GM04504 (cell line): ENCODE measurements around the gene SLC49A3.
A peak's percentile ranks its signal among the peaks of the same experiment; 100 is the strongest.
"Not testable (repeated sequence)": the region's sequence is repeated elsewhere in the genome, so short reads cannot be mapped to it uniquely, and the experiment has no call there.

Experiments
- DNase-seq: peaks from one replicate; pipeline ENCODE4 v3.0.0-alpha.2; 2012; ENCODE audit warnings: low read depth

SLC49A3 gene

DNA sequence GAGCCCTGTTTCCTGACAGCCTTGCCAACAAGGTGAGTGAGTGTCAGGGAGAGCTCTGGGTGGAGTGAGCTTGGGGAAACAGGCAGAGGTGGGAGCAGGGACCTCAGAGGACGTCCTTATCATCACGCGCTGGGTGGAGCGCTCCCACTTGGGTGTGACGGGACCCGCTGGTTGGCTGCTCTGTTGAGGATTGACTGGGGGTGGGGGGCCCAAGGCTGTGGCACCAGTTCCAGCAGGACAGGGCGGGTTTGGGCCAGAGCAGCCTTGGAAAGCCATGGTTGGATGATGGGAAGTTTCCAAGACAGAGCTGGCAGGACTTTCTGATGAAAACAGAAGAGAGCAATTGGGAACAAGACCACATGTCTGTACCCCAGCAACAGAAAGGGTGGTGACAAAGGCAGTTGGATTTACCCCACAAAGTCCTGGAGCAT, 13.7 kb upstream of the SLC49A3 start:
- DNase-seq = no peak

DNA sequence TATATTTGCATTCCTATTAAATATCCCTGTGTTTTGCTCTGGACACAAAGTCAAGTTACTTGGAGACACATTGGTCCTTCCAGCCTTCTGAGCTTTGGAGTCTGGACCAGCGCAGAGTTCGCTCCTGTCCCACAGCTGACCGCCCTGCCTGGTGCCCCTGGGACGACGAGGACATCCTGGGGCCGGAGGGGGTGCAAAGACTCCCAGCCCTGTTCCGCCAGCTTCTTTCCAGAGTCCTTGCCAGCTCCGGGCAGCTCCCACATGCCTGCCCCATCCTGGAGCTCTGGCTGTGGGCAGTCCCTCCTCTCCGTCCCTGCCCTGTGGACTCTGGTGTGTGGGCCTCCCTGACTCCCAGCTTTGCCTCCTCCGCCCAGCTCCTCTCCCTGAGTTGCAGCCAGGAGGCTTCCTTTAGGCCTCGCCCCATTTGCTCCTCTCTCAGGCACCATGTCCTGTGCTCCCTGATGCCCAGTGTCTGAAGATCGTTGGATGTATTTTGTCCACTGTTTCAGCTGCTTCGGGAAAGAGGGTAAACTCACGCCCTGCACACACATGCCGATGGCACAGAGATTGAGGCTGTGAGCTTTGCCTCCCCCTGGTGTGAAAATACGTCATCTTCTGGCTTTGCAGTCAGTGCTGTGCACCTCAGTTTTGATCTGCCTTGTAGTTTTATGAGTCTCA, 11.8 kb upstream of the SLC49A3 start:
- DNase-seq = no peak

DNA sequence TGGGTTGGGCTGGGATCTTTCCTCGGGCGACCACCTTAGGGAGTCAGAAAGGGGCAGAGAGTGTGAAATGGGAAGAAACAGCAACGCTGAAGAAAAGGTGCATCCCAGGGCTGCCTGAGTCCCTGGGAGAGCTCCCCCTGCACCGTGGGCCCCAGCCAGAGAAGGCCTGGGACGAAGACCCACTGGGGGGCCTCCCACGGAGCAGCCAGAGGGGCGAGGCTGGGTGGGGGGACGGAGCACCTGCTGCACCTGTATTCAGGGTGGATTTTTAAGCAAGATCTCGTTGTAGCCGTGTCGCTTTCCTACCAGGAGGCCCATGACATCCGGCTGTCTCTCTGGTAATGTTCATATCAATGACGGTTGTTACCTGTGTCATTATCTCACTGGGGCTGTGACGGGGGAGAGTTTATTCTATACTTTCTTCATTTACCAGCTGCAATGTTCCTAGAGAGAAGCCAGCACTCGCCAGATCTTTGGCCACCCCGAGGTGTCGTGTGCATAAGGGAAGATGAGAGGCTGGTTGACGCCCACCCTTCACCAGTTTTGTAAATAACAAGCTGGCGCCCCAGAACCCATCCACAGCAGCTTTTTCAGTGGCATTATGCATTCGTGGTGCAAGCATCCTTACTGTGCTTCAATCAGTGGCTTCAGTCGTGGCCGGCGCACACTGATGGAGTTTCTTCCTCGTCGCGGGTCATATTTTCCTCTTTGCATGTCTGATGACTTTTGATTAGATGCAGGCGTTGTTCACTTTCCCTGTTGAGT, 11.0 kb upstream of the SLC49A3 start:
- no peak for DNase-seq

DNA sequence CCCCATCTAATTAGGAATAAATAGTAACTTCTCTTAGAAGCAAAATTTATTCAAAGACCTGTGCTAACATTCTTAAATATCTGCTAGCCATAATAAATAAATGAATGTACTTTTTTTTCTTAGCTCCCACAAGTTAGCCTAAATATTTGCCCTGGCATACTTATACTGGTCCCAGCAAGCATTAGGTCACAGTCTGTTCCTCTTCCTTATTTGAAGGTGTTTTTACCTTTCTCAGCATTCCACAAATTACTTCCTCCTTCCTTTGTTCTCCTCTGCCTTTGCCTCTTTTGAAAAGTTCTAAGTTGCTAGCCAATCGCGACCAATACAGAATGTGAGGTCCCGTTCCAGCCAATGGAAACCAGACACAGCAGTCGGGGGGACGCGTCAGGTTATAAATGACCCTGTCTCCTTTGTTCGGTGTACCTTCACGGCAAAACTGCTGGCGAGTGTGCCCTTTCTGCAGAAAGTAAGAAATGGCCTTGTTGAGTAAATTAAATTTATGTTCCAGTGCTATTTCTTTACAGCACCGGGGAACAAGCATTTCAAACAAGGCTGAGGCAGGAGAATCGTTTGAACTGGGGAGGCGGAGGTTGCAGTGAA, 5.5 kb upstream of the SLC49A3 start:
- not testable (repeated sequence) for DNase-seq

DNA sequence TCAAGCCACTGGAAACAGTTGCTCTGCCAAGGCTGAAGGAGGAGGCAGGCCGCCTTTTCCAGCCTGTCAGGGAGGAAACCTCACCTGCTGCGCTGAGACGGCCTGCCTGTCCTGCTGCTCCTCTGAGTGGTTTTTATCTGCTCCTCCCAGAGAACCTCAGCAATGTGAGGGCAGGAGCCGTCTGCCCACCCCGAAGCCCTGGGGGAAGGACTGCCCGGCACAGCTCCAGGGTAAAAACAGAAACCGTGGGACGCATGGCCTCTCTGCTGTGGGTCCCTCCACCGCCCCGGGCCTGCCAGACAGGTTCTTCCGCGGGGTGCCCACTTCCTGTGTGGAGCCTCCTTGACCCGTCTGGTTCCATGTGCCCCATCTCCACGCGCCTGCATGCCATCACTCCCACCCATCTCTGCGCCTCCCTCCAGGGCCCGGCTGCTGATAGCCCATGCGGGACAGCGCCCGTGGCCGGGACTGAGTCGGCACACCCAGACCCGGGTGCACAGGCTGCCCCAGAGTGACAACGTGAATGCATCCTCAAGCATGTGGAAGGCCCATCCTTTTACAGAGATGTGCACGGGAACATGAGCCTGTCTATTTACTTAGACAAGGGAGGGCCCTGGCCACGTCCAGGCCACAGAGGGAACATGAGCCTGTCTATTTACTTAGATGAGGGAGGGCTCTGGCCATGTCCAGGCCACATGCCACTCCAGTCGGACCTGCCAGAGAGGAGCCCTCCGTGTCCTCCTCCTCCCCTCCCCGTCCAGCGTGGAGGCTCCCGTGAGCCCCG, 4.0 kb upstream of the SLC49A3 start:
- DNase-seq = no peak

DNA sequence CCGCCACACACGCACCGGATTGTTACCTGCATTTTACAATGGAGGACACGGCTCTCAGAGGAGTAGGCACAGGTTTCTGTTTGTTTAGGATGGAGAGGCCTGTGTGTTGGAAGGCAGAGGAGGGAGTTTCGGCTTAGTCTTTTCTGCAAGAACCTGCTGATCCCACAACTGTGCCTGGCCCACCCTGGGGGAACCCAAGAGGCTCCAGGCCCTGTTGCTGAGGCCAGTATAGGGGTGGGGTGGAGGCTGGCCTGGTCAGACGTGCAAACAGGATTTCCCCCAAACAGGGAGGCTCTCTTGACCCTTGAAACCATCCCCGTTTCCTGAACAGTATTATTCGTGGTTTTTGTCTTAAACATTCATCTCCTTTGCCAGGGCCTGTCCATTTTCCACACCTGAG, 772 bp upstream of the SLC49A3 start:
- no peak for DNase-seq

DNA sequence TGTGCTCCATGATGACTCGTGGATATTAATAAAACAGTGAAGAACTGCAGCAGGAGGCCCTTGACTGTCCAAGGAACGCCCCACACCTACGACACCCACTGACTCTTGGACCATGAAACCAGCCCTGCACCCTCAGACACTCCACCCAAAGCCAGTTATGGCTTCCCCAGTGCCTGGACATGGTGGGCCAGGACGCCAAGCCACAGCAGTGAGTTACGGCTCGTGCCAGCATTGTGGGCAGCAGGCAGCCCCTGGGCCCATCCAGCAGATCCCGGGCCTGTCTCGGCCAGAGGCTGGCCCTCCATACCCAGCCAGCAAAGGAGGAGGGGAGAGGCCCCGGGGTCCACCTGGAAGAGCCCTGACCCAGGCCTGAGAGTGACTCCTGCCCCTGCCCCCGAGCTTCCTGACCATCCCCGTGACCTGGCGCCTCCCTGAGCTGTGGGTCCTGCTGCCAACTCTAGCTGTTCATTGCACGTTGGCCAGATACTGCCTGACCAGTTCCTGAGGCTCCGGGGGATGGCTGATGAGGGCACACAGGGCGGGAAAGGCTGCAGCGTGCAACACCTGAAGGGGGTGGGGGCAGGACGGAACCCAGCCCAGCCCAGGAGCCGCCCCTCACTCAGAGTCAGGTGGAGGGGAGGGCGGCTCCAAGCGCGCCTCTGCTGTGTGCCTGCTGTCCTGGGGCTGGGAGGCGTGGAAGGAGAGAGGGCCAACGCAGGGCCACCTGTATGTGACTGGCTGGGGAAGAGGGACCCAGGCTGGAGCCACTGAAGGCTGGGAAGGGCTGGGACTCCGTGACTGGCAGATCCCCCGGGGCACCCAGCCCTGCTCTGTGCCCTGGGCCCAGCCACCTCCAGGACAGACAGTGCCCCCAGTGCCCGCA, 739 bp downstream of the SLC49A3 start:
- DNase-seq = no peak

DNA sequence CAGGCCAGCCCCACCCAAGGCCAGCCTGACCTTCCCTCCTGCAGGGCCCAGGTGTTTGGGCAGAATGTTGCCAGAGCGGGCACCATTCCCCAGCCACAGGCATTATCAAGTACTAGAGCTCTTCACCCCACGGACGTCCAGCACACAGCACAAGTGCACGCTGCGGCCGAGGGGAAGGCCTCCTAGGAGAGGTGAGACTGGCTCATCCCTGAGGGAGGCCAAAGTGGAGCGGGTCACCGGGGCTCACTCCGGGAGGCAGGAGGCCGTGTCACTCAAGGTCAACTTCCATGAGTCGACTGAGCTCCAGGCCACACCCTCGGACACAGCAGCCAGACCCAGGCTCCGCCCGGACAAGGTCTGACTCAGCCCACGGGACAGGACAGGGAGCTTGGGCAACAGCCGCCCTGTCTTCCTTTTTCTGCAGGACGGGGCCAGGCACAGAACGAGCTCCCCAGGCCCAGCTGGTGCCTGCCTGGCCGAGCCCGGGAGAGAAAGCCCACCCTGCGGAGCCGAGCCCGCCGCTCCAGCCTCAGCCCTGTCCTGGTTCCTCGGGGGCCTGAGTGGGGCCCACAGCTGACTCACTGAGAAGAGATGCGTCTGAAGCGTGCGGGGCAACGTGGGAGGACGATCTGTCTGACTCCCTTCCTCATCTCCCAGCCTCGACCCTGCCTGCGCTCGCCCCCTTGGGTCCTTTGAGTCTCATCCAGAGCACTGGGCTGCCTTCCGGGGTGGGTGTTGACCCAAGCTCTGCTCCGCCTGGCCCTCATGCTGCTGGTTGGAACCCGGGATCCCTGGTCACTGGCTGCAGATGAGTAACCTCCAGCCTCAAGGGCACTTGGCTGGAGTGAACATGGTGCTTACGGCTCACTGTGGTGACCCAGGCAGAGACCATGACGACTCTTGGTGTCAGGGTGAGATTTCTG, 1.6 kb downstream of the SLC49A3 start:
- DNase-seq = peak; percentile 84

DNA sequence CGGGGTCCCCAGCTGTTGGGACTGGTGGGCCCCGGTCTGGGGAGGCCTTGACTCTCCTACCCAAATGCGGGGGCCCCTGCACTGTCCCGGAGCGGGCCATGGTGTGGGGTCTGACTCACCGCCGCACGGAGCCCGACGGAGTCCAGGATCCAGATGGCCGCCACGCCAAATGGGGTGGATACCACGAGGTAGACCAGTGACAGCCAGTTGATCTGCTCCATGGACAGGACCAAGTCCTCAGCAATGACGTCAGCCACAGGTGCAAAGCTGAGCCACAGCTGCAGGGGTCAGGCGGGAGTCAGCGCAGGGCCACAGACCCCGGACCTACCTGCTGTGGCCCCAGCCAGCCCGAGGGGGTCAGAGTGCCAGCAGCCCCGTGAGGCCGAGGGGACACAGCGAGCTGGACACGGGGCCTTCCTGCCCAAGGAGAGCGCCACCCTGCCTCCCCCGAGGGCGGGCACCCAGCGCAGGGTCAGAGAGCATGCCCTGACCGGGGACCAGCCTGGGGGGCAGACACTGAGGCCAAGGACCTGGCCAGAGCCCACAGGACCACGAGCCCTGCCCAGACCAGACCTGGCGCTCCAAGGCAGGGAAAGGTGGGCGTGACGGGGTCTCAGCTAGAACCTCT, 2.4 kb downstream of the SLC49A3 start:
- no peak for DNase-seq

DNA sequence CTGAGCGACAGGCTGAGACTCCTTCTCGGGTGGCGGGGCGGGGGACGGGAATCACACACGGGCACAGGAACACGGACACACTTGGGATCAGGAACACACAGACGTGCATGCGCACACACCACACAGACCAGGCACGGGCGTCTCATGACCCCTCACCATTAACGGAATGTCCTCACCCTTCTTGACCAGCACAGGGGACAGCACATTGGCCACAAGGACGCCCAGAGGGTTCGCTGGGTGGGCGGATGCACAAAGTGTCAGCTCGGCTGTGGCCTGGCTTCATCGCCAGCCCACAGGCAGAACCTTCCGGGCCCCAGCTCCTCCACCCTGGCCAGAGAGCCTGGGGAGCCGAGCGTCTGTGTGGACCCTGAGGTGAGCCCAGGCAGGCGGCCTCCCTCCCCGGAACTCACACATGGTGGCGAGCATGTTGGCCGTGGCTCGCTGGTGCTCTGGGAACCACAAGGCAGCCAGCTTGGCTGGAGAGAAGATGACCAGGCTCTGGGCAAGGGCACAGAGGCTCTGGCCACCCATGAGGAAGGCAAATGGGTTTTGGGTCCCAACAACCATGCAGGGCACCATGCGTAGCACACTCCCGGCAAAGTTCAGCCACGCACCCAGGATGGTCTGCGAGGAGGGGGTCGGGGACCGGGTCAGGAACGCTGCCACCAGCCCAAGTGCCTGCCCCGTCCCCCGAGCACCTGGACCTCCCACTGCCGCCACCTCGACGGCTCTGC, 3.1 kb downstream of the SLC49A3 start:
- no peak for DNase-seq

DNA sequence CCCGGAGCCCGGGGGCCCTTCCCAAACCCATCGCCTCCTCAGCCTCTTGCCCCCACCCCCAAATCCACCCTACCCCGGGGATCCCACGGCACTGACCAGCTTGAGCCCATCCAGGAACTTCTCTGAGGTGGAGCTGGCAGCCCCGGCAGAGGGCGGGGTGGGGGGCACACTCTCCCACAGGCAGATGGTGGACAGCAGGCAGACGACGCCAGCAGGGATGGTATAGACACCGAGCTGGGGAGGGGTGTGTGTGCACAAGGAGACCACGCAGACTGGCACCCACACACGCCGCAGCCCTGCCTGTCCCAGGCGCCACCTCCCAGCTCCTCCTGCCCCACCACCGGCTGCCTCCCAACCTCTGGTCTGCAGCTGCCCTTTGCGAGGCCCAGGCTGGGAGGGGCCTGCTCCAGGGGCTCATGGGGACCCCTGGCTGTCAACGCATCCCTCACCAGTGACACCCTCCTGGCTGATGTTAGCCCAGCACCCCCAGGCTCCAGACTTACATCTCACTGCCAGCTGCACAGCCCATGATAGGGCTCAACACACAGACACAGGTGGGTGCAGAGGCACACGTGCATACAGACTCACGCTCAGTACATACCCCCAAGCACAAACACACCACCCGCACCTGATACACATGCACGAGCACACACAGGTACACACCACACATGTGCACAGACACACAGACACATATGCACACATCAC, 4.2 kb downstream of the SLC49A3 start:
- DNase-seq = no peak

DNA sequence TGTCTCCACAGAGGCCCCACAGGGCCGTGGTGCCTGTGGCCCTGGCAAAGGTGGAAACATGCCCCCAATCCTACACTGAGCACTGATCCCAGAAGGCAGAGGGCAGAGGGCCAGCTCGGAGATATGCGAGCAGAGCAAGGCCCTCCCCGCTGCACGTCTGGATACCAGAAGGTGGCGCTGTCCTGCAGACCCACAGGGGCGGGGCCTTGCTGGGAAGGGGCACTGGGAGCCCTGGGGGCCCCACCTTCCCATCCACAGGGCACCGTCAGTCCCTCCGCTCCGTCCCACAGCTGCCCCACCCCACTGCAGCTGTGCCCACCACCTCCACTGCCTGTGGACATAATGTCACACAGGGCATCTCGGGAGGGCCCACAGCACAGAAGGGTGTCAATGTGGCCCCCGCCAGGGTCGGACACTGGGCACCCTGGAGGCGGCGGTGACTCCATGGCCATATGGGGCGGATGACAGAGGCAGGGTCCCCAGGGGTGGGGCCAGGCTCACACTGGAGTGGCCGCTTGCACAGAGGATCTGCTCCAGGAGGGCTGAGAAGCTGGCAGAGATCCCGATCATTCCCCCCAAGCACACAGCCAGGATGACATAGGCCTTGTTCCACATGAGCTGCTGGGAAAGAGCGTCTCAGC, 4.8 kb downstream of the SLC49A3 start:
- peak; percentile 42 for DNase-seq

DNA sequence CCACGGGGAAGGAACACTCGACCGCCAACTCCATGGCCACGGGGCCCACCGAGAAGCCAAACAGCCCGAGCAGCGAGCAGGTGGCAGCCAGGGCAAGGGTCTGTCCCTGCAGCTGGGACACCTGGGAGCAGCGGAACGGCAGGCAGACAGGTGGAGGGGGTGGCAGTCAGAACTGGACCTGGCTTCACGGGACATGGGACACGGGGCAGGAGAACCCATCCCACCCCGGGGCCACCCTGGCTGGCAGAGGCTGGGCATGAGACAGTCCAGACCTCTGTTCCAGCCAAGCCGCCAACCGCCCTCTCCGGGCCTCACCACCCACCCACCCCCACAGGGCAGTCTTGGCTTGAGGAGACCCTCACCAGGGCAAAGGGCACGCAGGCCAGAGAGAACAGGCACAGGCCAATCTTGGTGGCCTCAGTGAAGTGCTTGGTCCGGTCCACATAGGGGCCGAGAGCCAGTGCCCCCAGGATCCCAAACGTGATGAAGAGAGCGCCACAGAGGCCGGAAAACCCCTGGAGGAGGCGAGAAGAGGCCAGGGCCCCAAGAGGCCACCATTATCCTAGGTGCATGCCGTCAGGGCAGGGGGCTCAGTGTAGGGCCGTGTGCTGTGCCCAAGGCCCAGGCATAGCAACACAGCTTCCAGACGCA, 5.6 kb downstream of the SLC49A3 start:
- DNase-seq = no peak

DNA sequence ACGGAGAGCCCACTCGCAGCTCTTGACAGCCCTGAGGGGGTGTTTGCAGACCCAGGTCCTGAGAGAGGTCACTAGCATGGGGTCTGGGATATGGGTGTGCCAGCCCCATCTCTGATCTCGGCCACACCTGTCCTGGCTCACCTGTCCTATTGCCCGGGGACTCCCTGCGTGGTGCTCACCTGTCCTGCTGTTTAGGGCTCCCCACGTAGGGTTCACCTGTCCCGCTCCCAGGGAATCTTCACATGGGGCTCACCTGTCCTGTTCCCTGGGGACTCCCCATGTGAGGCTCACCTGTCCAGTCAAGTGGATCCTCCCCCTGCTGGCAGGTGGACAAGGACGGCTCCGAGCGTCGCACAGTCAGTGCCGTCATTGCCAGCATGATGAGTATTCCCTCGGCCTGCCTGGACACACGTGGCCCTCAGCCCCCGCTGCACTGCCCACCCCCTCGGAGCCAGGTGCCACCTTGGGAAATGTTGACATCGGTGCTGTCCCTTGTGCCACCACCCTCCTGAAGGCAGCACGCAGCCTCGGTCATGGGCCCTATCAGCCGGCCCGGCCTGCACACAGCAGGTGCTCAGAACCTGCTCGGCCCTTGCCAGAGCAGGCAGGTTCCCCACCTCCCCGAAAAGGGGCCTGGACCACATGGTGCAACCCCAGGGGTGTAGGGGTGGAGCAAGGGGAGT, 6.3 kb downstream of the SLC49A3 start:
- no peak for DNase-seq

DNA sequence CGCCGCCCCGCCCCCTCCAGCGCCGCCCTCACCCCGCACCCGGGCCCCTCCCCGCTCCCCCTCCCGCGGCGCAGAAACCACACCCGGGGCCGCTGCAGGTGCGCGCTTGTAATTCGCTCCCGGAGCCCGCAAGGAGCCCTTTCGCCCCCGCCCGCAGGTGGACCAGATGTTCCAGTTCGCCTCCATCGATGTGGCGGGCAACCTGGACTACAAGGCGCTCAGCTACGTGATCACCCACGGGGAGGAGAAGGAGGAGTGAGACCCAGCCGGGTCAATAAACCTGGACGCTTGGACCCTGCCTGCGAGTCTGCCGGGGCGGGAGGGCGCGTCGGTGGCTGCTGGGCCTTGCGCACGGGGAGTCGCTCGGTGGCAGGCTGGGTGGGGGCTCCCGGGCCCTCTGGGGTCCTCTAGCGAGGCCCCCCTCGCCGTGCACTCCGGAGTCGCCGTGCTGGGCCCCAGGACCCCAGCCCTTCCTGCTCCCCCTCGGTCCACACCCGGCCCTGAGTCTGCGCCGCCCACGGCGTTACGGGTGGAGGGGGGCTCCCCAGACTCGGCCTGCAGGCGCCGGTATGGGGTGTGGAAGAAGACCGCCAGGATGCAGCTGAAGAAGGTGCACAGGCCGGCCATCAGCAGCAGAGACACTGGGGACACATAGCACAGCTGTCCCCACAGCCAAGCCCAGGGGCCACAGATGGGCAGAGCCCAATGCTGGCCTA, 7.1 kb downstream of the SLC49A3 start:
- DNase-seq = no peak

DNA sequence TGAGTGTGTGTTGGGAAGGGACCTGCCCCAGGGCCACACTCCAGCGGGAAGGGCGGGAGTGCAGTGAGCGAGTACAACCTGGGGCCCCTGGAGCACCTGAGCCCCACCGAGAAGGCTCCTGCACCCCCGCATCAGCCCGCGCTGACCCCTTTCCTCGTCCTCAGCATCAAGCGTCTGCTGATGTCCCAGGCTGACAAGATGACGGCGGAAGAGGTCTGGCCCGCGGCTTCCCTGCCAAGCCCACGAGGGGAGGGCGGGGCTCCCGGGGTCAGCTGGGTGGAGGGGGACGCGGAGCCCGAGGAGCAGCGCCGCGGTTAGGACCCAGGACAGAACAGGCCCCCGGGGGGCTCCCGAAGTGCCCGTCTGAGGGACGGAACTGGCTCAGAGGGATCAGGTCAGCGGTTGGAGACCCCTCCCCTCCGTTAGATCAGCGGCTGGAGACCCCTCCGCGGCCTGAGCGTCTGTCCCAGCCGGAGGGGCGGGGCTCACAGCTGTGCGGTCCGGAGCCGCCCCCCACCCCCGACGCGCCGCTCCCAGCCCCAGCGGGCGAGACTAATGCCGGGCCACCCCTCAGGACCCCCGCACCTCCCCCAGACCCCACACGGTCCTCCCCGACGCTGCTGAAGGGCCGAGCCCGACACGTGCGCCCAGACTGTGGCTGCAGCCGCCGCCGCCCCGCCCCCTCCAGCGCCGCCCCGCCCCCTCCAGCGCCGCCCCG, 7.9 kb downstream of the SLC49A3 start:
- DNase-seq = no peak
